Caco-2 (cell line): Measurements from ENCODE around the gene TMEM218. TPM values are rescaled to one million over a fixed set of nuclear protein-coding genes. Genes with fewer than 3 reads are reported as not detected.

Experiments used
- BruUV-seq: library from RNA; stranded (reverse); fragments of 400-500 nt; replicated peaks from 2 replicates; lab custom pipeline; 2021; lab: Mats Ljungman, UMichigan
- CTCF ChIA-PET: fragments of 300-600 bp; sonication (Branson Sonifier 250); formaldehyde crosslinking; loops from one replicate; lab custom pipeline; 2022; ENCODE audit warnings: antibody characterized with exemption; lab: Charles Lee
- POLR2A ChIA-PET: fragments of 300-600 bp; sonication (Branson Sonifier 250); formaldehyde crosslinking; loops from one replicate; lab custom pipeline; 2022; ENCODE audit warnings: antibody characterized with exemption; lab: Charles Lee
- DNase-seq, 2 experiments: peaks; one replicate each; pipeline versions ENCODE4 v3.0.0 to v3.0.0-alpha.2; 2020 to 2022
- H3K27me3 ChIP-seq: replicated peaks from 2 replicates; pipeline ENCODE4 v1.6.0; 2011; ENCODE audit warnings: low read length; ENCODE audit not compliant: control insufficient read depth, insufficient read depth
- H3K36me3 ChIP-seq: 2 replicates; pipeline ENCODE4 v1.5.1; 2011; ENCODE audit warnings: low read length; ENCODE audit not compliant: control insufficient read depth, insufficient read depth
- H3K4me1 ChIP-seq: fragments of 250-450 bp; sonication (Bioruptor Pico); 2 replicates; pipeline ENCODE4 v1.5.1; 2020; ENCODE audit warnings: mild to moderate bottlenecking
- H3K4me3 ChIP-seq: 2 replicates; pipeline ENCODE4 v1.5.1; 2011; ENCODE audit warnings: low read depth, mild to moderate bottlenecking, control low read depth, low read length
- H3K9me3 ChIP-seq: fragments of 250-450 bp; sonication (Bioruptor Pico); 2 replicates; pipeline ENCODE4 v1.5.1; 2020; ENCODE audit warnings: mild to moderate bottlenecking, moderate library complexity
- H3K27ac Mint-ChIP-seq: one replicate; pipeline ENCODE4 v1.8.0; 2022; ENCODE audit warnings: mixed read lengths; ENCODE audit not compliant: unreplicated experiment
- H3K27me3 Mint-ChIP-seq: one replicate; pipeline ENCODE4 v1.8.0; 2022; ENCODE audit warnings: mixed read lengths; ENCODE audit not compliant: insufficient read depth, unreplicated experiment
- H3K36me3 Mint-ChIP-seq: one replicate; pipeline ENCODE4 v1.8.0; 2022; ENCODE audit warnings: mild to moderate bottlenecking, mixed read lengths; ENCODE audit not compliant: insufficient read depth, unreplicated experiment
- H3K4me1 Mint-ChIP-seq: one replicate; pipeline ENCODE4 v1.8.0; 2022; ENCODE audit warnings: low read depth, mixed read lengths; ENCODE audit not compliant: unreplicated experiment
- H3K4me3 Mint-ChIP-seq: one replicate; pipeline ENCODE4 v1.8.0; 2022; ENCODE audit warnings: mild to moderate bottlenecking, moderate library complexity, mixed read lengths; ENCODE audit not compliant: unreplicated experiment
- H3K9me3 Mint-ChIP-seq: one replicate; pipeline ENCODE4 v1.8.0; 2022; ENCODE audit warnings: mixed read lengths; ENCODE audit not compliant: unreplicated experiment
- intact Hi-C: fragments of 100-400 bp; cut with micrococcal nuclease; formaldehyde crosslinking; loops from one replicate; pipeline ENCODE4 v1.10.0; 2022; ENCODE audit not compliant: unreplicated experiment
- total RNA-seq: library from RNA; stranded (reverse); gene quantifications from 2 replicates; pipeline ENCODE4 v1.2.3, GENCODE V29; 2022
- TF ChIP-seq, protein P1 (sequence below), 2 experiments: fragments of 200-600 bp in 1 of 2; IDR thresholded peaks; 1 replicate in 1 of 2; 2 replicates in 1 of 2; pipeline versions ENCODE4 v1.5.1 to v1.8.0; 2011 to 2022; ENCODE audit warnings: antibody characterized with exemption in 1 of 2, control low read depth in 1 of 2, inconsistent platforms in 1 of 2, low read depth in 1 of 2, low read length in 1 of 2, mild to moderate bottlenecking in 1 of 2, moderate library complexity in 1 of 2; ENCODE audit not compliant: insufficient read depth in 1 of 2, severe bottlenecking in 1 of 2, unreplicated experiment in 1 of 2

The TMEM218 gene
- total RNA-seq, 1 experiment from 2014 or later = 20.3 TPM

DNA sequence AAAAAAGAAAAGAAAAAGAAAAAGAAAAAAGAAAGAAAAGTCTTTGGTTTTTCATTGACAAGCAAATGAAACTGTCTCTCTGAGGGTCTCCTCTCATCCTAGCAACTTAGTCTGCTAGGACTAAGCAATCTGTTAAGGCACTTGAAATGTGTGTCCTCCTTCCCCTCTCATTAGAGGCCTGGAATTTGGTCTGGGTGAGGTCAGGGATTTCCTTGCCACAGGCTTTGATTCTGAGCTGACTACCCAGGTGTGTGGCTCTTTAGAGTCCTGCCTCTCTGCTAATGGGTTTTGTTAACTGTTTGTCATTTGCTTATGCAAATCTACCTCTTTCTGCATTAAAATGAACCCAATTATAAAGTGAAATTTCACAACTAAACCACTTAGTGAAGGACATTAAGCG lies 34.8 kb upstream of the TMEM218 start:
- peaks cover 20% of the 10 kb centered on the region for H3K27me3 Mint-ChIP-seq

DNA sequence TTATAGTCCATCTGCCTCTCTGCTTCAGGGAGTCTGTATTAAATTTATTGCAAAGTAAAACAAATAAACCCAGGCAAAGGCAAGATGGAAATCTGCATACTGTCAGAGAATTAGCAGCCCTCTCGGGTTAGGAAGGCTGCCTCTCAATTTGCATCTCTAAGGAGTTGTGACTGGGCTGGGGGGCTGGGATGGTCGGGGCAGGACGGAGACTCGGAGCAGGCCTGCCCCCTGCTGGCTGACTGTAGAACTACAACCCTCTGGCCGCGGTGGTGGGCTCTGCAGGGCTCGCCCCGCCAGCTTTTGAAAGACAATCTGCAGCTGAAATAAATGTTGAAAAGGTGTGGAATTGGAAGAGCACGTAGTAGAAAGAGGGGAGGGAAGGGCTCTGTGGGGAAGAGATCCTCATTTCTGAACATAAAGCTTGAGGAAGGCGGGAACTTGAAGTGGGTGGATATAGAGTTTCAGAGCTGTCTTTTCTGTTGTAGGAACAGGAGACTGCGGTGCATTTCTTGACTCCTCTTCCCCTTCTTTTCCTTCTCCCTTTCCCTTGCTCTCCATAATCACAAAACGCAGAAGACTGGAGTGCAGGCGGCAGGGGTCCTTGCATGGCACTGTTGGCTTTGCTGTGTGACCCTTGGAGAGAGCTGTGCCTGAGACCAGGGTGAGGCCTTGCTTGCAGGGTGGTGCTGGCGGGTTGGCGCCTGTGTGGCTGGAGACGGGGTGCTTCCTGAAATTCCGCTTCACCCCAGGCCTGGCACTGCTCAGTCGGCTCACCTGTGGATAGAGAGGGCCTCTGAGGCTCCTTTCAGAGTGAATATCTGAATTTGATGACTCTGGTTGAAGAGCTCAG lies 30.5 kb upstream of the TMEM218 start:
- no peaks in the 10 kb centered on the region for H3K4me1 Mint-ChIP-seq
- ChIA-PET POLR2A (interaction anchor here (0.7 kb wide), 1 partner anchor 18 kb away, joined by 3 read pairs; no protein-coding TSS in a partner anchor), CTCF (interaction anchor here (0.6 to 5.9 kb wide), 18 partner anchors 9 to 287 kb away, joined by 3 to 117 read pairs (median 4); partner anchors contain the start of genes SLC37A2 and TMEM218)
- Histone ChIP-seq H3K4me3 (no peak overlapping the region), H3K4me1 (0 out of 2 replicates have a peak, but pooled peaks cover 5% of the 10 kb centered on the region), H3K36me3 (no peaks in the 10 kb centered on the region), H3K9me3 (no peaks in the 10 kb centered on the region), H3K27me3 (no peaks in the 10 kb centered on the region)
- peak; percentile 56 to 82 for DNase-seq
- H3K9me3 Mint-ChIP-seq = no peaks in the 10 kb centered on the region
- H3K36me3 Mint-ChIP-seq = no peaks in the 10 kb centered on the region
- TF ChIP-seq, protein P1, sequence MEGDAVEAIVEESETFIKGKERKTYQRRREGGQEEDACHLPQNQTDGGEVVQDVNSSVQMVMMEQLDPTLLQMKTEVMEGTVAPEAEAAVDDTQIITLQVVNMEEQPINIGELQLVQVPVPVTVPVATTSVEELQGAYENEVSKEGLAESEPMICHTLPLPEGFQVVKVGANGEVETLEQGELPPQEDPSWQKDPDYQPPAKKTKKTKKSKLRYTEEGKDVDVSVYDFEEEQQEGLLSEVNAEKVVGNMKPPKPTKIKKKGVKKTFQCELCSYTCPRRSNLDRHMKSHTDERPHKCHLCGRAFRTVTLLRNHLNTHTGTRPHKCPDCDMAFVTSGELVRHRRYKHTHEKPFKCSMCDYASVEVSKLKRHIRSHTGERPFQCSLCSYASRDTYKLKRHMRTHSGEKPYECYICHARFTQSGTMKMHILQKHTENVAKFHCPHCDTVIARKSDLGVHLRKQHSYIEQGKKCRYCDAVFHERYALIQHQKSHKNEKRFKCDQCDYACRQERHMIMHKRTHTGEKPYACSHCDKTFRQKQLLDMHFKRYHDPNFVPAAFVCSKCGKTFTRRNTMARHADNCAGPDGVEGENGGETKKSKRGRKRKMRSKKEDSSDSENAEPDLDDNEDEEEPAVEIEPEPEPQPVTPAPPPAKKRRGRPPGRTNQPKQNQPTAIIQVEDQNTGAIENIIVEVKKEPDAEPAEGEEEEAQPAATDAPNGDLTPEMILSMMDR (IDR thresholded peaks at IDR 0.05; ENCODE audit: insufficient read depth in 1 of 2, low read depth in 1 of 2, low read length in 1 of 2, severe bottlenecking in 1 of 2, unreplicated experiment in 1 of 2) = peak; percentile 98 to 100
- intact Hi-C loops = loop anchor here (1.0 kb wide), 4 partner anchors 31 to 180 kb away; partner anchors contain the start of gene TMEM218
- peaks cover 7% of the 10 kb centered on the region for H3K27me3 Mint-ChIP-seq
- H3K27ac Mint-ChIP-seq = no peak overlapping the region
- no peak overlapping the region for H3K4me3 Mint-ChIP-seq
- no TSS peak for BruUV-seq

More for the DNA sequence above, 34.8 kb upstream of the TMEM218 start:
- Mint-ChIP-seq H3K36me3 (no peaks in the 10 kb centered on the region), H3K4me3 (no peak overlapping the region), H3K4me1 (no peaks in the 10 kb centered on the region), H3K9me3 (no peaks in the 10 kb centered on the region), H3K27ac (no peak overlapping the region)
- ChIA-PET POLR2A (no interaction called here), CTCF (no interaction called here)
- TF ChIP-seq, protein P1 (IDR thresholded peaks at IDR 0.05; ENCODE audit: insufficient read depth in 1 of 2, low read depth in 1 of 2, low read length in 1 of 2, severe bottlenecking in 1 of 2, unreplicated experiment in 1 of 2) = no peak
- BruUV-seq = no TSS peak
- peak in 1 of 2 experiments; percentile 9 for DNase-seq
- Histone ChIP-seq H3K4me3 (no peak overlapping the region), H3K9me3 (no peaks in the 10 kb centered on the region), H3K4me1 (0 out of 2 replicates have a peak, but pooled peaks cover 5% of the 10 kb centered on the region), H3K36me3 (no peaks in the 10 kb centered on the region), H3K27me3 (peaks cover 1% of the 10 kb centered on the region; the same call in 1 of the 2 replicates)
- intact Hi-C loops = no loop called here

DNA sequence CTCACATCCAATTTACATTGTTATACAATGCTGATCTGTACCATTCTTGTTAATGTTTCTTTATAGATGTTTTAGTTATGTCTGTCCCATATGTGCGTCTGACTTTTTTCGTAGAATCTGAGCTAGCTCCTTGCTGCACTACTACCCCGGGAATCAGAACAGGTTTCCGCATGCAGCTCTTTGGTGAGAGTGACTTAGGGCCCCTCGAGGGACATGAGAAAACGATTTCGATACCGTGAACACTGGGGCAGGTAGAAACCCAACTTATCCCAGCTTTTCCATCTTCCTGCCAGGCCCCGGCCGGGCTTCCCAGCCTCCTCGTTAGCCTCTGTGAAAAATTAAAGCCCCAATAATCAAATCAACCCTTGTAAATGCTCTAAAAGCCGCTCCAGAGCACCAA lies 29.8 kb upstream of the TMEM218 start:
- no peaks in the 10 kb centered on the region for H3K36me3 ChIP-seq

More for the DNA sequence above, 29.8 kb upstream of the TMEM218 start:
- BruUV-seq = no TSS peak
- intact Hi-C loops = loop anchor here (1.0 kb wide), 4 partner anchors 30 to 179 kb away; partner anchors contain the start of gene TMEM218
- no peak overlapping the region for H3K27ac Mint-ChIP-seq
- H3K27me3 Mint-ChIP-seq = peaks cover 7% of the 10 kb centered on the region
- ChIA-PET CTCF (interaction anchor here (0.6 to 5.9 kb wide), 9 partner anchors 9 to 221 kb away, joined by 3 to 117 read pairs (median 4); partner anchors contain the start of genes SLC37A2 and TMEM218), POLR2A (no interaction called here)
- no peaks in the 10 kb centered on the region for H3K9me3 Mint-ChIP-seq
- H3K4me3 ChIP-seq = no peak overlapping the region
- no peaks in the 10 kb centered on the region for H3K9me3 ChIP-seq
- H3K4me1 Mint-ChIP-seq = no peaks in the 10 kb centered on the region
- TF ChIP-seq, protein P1 (IDR thresholded peaks at IDR 0.05; ENCODE audit: insufficient read depth in 1 of 2, low read depth in 1 of 2, low read length in 1 of 2, severe bottlenecking in 1 of 2, unreplicated experiment in 1 of 2) = no peak
- H3K36me3 Mint-ChIP-seq = no peaks in the 10 kb centered on the region
- 0 out of 2 replicates have a peak, but pooled peaks cover 5% of the 10 kb centered on the region for H3K4me1 ChIP-seq
- H3K4me3 Mint-ChIP-seq = no peak overlapping the region
- no peaks in the 10 kb centered on the region for H3K27me3 ChIP-seq
- DNase-seq = no peak
